ENCODE results near the gene LENG8.

Gene LENG8

DNA sequence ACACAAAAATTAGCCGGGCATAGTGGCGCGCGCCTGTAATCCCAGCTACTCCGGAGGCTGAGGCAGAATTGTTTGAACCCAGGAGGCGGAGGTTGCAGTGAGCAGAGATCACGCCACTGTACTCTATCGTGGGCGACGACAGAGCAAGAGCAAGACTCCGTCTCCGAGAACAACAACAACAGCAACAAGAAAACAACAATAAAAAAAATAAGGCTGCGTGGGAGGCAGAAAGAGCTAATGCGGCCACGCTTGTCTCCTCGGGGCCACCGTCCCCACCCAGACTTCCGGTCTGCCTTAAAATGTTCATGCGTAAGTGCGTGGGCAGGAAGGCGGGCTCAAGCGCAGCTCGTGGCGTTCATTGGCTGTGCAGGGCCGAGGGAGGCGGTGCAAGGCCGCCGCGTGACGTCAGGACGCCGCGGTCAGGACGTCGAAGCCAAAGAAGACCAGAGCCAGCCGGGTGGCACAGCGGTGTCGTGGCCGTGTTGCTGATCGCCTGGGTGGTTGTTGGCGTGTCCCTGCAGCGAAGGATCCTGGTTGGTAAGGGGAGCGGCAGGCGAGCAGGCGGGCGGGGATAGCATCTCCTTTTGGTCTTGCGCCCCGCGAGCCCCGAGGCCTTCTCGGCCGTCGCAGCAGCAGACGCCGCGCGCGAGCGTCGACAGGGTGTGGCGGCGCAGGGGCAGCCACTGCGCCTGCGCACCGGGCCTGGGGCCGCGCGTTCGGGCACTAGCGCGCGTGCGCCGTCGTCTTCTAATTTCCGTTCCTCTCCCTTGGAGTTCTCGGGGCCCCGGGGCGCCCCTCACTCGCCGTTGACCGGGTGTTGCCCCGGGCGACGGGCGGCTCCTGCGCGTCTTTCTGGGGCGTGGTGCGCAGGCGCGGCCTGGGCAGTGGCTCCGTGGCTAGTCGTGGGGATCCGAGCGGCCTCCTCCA, at the start of gene LENG8:
Gene LENG8 (plus strand): TSS at position 426 of the 927 bp plus-strand sequence. CDS start 2,146 bp downstream, outside the sequence.
- peak; percentile 92 for DNase-seq

DNA sequence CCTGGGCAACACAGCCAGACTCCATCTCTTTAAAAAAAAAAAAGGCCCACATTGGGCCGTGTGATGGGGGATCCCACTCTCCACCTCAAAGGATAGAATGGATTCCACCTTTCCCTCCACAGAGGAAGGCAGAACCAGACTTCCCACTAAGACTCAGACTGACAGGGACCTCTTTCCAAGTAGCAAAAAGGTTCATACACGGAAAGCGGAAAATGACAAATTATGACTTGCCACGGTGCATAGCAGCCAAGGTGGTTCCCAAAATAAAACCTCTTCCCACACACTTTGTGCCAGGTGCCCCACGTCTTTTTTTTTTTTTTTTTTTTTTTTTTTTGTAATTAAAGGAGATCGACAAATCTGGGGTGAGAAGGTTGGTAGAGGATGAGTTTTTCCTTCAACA, 48.1 kb upstream of the LENG8 start:
- DNase-seq, result no peak

DNA sequence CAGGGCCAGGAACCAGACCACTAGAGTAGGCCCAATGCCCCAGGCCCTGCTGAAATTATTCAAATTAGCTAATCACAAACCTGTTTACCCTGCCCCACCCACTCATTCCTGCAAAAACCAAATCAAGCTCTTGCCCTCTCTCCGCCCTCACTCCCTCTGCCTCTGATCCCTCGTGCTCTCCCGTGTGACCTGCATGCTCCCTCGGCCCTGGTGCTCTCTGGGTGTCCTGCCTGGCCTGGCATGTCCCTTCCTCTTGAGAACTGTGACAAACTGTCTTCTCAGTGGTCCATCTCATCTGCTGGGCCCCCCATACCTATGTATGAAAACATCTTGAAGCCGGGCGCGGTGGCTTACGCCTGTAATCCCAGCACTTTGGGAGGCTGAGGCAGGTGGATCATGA, 45.9 kb upstream of the LENG8 start:
- no peak for DNase-seq

DNA sequence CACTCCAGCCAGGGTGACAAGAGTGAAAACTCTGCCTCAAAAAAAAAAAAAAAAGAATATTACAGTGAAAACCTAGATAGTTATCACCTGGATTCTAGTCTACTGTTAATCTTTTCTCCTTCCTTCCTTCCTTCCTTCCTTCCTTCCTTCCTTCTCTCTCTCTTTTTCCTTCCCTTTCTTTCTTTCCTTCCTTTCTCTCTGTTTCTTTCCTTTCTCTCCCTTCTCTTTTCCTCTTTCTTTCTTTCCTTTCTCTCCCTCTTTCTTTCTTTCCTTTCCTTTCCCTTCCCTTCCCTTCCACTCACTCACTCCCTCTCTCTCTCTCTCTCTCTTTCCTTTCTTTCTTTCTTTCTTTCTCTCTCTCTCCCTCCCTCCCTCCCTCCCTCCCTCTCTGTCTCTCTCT, 43.4 kb upstream of the LENG8 start:
- DNase-seq, result no peak

DNA sequence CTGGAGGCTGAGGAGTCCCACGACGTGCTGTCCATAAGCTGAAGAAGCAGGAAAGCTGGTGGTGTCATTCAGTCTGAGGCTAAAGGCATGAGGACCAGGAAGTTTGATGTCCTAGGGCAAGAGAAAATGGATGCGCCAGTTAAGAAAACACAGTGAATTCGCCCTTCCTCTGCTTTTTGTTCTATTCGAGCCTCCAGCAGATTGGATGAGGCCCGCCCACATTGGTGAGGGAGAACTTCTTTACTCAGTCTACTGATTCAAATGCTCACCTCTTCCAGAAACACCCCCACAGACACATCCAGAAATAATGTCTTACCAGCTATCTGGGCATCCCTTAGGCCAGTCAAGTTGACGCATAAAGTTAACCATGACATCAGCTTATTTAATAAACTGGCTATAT, 41.2 kb upstream of the LENG8 start:
- DNase-seq, result no peak

DNA sequence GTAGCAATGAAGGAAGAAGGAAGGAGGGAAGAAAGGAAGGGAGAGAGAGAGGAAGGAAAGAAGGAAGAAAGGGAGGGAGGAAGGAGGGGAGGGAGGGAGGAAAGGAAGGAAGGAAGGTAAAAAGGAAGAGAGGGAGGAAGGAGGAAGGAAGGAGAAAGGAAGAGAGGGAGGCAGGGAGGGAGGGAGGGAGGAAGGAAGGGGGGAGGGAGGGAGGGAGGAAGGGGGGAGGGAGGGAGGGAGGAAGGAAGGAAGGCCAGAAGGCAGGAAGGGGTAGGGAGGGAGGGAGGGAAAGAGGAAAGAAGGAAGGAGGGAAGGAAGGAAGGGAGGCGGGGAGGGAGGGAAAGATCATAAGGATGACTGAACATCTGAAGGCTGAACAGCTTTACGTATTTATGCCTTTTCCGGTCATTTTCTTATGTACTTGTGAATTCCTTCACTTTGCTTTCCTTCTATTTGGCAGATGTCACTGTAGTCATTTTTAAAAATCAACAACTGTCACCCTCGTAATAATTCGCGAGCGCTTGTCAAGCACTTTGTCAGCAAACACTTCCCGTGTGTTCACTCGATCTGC, 40.5 kb upstream of the LENG8 start:
- DNase-seq, result no peak

DNA sequence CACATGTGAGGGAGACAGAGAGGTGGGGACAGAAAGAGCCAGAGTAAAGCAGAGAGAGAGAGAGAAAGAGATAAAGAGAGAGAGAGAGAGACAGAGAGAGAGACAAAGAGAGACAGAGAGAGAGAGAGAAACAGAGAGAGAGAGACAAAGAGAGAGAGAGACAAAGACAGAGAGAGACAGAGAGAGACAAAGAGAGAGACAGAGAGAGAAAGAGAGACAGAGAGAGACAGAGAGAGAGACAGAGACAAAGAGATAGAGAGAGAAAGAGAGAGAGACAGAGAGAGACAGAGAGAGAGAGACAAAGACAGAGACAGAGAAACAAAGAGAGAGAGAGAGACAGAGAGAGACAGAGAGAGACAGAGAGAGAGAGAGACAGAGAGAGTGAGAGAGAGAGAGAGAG, 38.0 kb upstream of the LENG8 start:
- no peak for DNase-seq

DNA sequence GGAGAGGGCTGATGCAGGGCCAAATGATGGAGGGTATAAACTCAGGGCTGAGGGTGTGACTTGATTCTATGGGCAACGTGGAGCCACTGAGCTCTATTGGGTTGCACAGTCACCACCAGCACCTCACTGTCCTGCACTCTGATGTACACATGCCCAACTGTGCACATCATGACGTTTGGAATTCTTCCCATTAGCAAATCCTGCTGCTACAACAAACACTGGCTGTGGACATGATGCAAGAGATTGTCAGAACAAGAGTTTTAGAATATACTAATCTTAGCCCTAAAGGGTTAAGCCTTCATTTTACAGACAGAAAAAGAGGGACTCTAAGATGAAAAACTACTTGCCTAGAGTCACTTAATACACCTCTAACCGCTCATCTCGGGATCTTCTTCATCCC, 36.1 kb upstream of the LENG8 start:
- DNase-seq, result no peak

DNA sequence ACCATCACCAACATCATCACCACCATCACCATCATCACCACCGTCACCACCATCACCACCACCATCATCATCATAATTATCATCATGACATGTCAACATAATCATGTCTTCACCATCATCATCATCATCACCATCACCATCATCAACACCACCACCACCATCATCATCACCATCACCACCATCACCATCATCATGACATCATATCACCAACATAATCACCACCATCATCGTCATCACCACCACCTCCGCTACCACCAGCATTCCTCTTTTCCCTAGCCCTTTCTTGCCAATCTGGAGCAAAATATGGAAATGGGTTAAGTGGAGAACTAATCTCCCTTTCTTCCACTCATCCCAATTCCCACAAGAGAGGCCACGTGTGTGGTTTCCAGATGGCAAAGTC, 34.8 kb upstream of the LENG8 start:
- no peak for DNase-seq

DNA sequence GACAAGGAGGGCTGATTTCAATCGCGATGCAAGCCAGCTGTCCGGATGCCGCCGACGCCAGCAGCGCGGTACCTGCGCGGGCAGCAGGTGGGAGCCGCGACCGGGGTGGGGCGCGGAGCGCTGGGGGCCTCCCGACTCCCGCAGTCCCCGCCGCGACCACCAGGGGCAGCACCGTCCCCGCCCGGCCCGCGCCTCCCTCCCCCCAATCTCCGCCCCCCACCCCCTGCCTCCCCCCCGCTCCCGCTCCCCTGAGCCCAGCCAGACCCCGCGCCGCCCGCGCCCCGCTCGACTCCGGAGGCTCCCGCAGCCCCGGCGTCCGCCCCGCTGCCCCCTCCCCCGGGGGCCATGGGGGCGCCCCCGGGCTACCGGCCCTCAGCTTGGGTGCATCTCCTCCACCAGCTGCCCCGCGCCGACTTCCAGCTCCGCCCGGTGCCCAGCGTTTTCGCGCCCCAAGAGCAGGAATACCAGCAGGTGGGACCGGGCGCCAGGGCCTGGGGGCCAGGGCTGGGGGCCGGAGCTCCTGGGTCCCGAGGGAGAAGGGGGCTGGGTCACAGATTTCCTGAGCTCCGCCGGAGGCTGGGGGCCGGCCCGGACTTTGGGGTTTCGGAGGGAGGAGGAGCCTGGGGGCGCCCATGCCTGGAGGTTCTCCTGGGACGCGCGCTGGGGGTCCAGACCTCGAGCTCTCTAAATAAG, 33.6 kb upstream of the LENG8 start, which contains the start of gene TTYH1:
Gene TTYH1 (plus strand): TSS at position 257 of the 693 bp plus-strand sequence. CDS start 89 bp downstream, at position 346.
- no peak for DNase-seq

DNA sequence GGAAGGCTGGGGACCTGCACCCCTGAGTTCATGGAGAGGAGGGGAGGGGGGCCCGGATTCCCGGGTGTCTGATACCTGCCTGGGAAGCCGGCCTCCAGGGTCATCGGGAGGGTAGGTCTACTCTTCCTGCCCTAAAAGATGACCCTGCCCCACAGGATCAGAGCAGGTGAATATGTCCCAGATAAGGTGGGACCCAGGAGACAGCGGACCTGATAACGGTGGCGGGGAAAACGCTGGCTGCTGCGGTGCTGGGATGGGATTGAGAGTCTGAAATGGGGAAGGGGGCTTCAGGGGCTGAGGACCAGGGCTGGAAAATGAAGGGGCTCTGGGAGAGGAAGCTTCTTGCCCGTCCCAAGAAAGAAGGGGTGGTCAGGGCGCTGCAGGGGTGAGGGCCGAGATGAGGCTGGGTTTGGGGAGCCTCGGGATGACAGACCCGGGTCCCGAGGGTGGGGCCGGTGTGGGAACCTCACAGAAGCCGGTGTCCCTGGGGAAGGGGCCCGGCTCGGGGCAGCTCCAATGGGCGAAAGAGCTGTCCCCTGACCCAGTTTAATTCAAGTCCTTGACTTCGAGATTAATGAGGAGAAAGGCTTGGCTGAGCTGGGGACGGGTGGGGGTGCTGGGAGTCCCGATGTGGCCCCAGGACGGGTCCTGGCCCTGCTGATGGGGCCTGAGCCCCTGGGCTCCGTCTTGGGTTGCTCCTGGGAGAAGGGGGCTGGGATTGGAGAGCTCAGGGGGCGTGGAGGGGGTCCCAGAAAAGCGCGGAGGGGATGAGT, 32.9 kb upstream of the LENG8 start:
- DNase-seq, result no peak

DNA sequence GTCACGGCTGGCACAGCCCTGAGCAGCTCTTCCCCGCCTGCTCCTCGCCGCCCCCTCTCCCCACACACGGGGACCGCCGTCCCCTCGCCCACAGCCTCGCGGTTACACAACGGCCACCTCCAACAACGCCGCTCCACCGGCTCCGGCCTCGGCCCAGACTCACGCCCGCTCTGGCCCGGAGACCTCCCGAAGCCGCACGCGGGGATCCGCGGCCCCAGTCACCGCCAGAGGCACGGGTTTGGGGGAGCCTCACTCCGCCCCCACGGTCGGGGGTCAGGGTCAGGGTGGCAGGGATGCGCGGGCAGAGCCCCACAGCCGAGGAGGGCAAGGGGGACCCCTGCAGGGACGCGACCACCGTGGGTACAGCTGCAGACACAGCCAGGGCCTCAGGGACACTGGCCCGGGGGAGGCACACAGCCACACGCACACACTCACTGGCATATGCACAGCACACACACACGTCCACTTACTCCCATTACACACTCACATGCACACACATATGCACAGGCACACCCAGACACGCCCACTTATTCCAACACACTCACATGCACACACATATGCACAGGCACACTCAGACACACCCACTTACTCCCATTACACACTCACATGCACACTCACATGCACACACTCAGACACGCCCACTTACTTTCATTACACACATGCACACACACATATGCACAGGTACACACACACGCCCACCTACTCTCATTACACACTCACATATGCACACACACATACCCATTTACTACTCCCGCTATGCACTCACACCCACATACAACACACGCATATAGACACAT, 32.1 kb upstream of the LENG8 start:
- DNase-seq, result no peak

DNA sequence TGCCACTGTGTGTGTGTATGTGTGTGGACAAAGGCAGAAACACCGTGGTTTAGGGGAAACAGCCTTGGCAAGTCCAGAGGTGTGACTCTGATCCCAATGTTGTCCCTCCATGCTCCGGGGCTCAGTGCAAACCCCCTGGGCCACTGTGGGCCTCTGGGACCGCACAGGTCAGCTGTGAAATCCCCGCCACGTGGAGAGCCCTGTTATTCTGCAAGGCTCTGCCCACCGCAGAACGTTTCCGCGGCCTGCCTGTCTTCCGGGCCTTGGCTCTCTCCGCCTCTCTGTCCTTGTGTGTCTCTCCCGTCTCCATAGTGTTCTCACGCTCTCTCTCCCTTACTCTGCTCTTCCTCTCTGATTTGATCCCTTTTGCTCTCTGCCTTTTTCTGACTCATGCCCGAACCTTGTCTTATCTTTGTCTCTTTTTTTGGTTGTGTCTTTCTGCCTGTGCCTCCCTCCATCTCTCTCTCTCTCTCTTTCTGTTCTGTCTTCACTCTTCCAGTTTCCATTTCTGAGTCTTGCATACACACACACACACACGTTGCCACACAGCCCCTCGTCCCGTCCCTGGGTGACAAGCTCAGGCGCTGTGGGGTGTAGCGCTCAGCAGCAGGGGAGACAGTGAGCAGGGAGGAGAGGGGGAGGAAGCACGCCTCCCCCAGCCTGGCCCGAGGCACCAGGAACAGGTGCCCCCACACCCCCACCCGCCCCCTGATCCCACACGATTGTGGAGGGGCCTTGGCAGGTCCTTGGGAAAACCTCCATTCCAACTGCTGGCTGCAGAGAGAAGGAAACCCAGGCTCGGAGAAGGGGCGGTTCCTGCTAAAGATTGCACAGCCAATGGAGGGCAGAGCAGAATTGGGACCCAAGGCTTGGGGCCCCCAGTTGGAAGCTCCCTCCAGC, 30.7 kb upstream of the LENG8 start:
- no peak for DNase-seq

DNA sequence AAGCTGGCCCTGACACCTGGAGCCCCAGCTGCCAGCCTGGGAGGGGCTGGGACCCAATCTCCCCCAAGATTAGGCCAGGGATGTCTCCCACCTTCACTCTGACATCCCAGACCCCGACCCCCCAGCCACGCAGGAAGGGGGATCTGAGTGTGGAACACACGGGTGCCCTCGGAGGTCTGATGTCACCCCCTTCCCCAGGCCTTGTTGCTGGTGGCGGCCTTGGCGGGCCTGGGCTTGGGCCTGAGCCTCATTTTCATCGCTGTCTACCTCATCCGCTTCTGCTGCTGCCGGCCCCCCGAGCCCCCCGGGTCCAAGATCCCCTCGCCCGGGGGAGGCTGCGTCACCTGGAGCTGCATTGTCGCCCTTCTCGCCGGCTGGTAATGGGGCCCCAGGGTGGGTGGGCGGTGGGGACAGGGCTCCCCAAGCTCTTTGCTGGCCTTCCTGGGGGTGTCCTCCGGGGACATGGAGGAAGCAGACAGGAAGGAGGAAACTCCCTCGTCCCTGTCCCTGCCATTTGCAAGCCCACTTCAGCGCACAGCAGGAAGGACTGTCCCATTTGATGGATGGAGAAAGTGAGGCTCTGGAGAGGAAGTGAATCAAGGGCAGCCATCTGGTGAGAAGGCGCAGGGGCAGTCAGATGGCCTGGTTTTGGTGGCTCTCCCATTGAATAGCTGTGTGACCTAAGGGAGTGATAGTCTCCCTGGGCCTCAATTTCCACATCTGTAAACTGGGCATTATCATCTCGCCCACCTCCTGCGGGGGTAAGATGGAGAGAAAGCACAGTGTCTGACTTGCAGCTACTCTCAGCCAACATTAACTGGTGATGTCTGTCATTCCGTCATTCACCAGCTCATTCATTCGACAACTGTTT, 29.8 kb upstream of the LENG8 start:
- DNase-seq, result no peak

DNA sequence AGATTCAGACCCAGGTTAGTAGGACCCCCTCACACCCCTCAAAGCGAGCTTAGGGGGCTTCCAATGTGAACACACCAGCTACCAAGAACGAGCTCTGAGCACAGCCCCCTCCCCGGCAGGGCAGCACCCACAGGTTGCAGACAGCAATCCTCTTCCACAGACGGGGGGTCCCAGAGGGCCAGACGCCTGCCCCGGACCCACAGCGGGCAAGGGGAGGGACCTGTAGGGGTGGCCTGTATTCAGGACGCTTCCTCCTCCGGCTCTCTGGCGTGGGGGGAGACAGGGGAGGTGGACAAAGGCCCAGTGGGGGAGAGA, 29.0 kb upstream of the LENG8 start:
- no peak for DNase-seq

DNA sequence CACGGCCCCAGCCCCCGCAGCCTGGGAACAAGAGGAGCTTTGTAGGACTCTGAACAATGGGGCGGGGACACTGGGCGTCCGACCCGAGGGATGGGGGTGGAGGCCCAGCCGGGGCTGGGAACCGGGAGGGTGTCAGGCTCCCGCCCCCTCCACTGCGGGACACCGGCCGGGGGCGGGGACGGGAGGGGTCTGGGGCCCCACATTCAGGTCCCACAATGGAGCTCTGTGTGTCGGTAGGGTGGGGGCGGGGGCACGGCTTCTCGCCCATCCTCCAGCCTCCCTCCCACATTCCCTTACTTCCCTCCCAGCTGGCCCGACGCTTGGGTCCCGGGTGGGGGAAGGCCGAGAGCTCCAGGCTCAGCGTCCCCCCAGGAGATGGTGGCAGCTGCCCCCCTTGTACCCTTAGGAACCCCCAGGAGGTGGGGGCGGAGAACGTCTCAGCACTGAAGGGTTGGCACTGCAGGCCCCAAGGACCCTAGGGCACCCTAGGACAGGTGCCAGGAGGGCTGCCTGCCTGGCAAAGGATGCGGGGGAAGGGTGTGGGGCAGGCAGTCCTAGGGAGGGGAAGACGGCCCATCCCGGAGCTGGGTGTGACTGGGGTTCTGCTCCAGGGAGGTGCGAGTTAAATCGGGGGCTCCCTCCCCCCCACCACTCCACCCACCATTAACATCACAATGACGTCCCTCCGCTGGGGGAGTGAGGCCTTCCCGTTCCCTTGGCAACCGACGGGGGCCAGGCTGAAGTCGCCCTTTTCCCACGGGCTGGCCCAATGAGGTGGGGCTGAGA, 28.4 kb upstream of the LENG8 start:
- no peak for DNase-seq

DNA sequence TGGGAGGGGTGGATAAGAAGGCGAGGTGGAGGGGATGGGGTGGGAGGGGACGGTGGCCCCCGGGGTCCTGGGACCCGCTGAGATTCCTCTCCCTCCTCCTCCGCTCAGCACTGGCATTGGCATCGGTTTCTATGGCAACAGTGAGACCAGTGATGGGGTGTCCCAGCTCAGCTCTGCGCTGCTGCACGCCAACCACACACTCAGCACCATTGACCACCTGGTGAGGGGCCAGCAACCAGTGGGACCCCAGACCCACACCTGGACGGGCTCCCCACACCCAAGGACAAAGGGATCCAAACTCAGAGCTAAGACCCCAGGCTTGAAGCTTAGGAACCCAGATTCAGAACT, 27.9 kb upstream of the LENG8 start:
- DNase-seq, result no peak

DNA sequence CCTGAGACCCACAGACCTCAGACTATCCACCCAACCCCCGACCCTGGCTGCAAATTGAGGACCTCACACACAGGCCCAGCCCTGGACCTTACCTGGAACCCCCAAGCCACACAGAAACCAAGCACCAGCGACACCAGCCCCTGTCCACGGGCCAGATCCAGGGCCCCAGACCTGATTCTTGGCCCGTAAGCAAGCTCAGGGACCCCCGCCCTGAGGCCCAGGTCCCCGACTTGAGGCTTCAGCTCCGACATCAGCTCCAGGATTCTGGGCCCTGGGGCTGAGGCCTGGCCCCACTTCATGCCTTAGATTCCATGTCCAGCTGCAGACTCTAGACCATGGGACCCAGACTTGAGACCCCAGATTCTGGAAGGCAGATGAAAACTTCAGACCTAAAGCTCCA, 27.5 kb upstream of the LENG8 start:
- no peak for DNase-seq

DNA sequence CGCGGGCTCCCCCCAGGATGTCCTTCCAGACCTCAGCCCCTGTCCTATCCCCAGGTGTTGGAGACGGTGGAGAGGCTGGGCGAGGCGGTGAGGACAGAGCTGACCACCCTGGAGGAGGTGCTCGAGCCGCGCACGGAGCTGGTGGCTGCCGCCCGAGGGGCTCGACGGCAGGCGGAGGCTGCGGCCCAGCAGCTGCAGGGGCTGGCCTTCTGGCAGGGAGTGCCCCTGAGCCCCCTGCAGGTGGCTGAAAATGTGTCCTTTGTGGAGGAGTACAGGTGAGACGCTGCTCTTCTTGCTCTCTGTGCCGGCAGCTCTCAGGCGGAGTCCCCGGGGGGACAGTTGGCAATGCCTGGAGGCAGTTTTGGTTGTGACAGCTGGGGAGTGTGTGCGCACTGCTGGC, 26.9 kb upstream of the LENG8 start:
- no peak for DNase-seq

DNA sequence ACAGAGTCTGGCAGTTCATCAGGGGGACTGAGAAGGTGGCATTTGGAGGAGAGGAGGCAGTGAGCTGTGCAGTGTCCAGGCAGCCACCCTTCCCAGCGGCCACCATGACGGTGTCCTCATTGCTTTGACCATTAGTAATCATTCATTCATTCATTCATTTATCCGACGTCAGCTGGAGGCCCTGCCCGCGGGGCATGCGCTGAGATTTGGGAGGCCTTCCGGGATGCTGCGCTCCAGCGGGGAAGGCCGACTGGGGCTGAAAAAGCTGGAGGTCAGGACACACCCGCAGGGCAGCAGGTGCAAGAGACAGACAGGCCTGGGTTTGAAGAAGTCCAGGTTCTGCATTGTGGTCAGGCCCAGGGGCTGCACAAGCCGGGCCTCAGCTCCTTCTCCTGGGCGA, 24.8 kb upstream of the LENG8 start:
- no peak for DNase-seq
